GM19240 (cell line): Measurements from ENCODE around the gene AK3.
"Not testable (repeated sequence)": the region's sequence is repeated elsewhere in the genome, so short reads cannot be mapped to it uniquely, and the experiment has no call there.

Experiments
- DNase-seq: peaks from one replicate; pipeline ENCODE4 v3.0.0; 2011; ENCODE audit warnings: low spot score; ENCODE audit not compliant: insufficient read length

The AK3 gene

GRCh38 chr9:4667681-4668080, 73.3 kb downstream of the AK3 start:
- DNase-seq = no peak

GRCh38 chr9:4666042-4666699, 74.8 kb downstream of the AK3 start, which contains the start of gene SPATA6L:
TSS of gene SPATA6L (minus strand) at chr9:4666480. CDS start at chr9:4666250, 230 bp downstream.
- no peak for DNase-seq

DNA sequence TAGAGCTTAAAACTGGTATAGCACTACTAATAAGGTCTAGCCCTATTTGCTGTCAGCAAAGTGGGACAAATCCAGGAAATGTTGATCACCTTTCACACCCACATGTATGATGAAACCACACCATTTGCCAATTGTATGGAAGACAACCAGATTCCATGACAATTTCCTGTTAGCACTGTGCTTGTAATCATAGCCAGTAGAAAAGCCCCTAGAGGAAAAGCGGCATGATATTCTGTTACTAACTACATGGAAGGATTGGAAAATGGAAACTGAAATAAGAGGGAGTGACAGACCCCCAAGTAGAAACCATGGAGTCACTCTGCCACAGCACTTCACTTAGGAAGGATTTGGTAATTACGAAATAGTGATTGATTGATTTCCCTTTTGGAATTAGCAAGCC, 75.6 kb downstream of the AK3 start:
- no peak for DNase-seq

GRCh38 chr9:4663956-4664355, 77.0 kb downstream of the AK3 start:
- no peak for DNase-seq

- DNase-seq = no peak
Observed at GRCh38 chr9:4662989-4663792, 77.8 kb downstream of the AK3 start.

- peak; percentile 65 for DNase-seq
Observed at GRCh38 chr9:4662108-4662988, 78.7 kb downstream of the AK3 start, which contains the start of gene PLPP6. TSS of gene PLPP6 (plus strand) at chr9:4662294. CDS start at chr9:4662376, 82 bp downstream.

- no peak for DNase-seq
Observed at GRCh38 chr9:4661611-4662010, 79.4 kb downstream of the AK3 start.

- DNase-seq = no peak
Observed at GRCh38 chr9:4661165-4661564, 79.8 kb downstream of the AK3 start.

DNA sequence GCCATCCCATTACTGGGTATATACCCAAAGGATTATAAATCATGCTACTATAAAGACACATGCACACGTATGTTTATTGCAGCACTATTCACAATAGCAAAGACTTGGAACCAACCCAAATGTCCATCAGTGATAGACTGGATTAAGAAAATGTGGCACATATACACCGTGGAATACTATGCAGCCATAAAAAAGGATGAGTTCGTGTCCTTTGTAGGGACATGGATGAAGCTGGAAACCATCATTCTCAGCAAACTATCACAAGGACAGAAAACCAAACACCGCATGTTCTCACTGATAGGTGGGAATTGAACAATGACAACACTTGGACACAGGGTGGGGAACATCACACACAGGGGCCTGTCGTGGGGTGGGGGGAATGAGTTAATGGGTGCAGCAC, 80.3 kb downstream of the AK3 start:
- not testable (repeated sequence) for DNase-seq
